H1 (cell line): ENCODE data around the gene USP49. TPM values are rescaled to one million over a fixed set of nuclear protein-coding genes. Genes with fewer than 3 reads are reported as not detected.

ENCODE experiments used
- ASH2L ChIP-seq: fragments of 200-600, 300-600 bp; sonication (generic); IDR thresholded peaks from one replicate; pipeline ENCODE4 v1.7.1; 2017; ENCODE audit warnings: low read length
- CTCF ChIP-seq, 3 experiments: IDR thresholded peaks; 1 replicate in 2 of 3; 2 replicates in 1 of 3; pipeline versions ENCODE4 v1.5.1 to v1.6.1; 2011; ENCODE audit warnings: low read length in 3 of 3, mild to moderate bottlenecking in 3 of 3, inconsistent platforms in 2 of 3, low read depth in 1 of 3, moderate library complexity in 1 of 3; ENCODE audit not compliant: insufficient read depth in 1 of 3; ENCODE audit errors: control extremely low read depth in 1 of 3
- E2F6 ChIP-seq: IDR thresholded peaks from 2 replicates; pipeline ENCODE4 v1.6.1; 2012; ENCODE audit warnings: inconsistent platforms
- EGR1 ChIP-seq: IDR thresholded peaks from 2 replicates; pipeline ENCODE4 v1.6.1; 2011; ENCODE audit warnings: low read depth, low read length, borderline replicate concordance
- GTF2F1 ChIP-seq: IDR thresholded peaks from 2 replicates; pipeline ENCODE4 v1.6.1; 2012; ENCODE audit warnings: low read depth, low read length, improper control_type of control experiment, borderline replicate concordance
- JUND ChIP-seq: IDR thresholded peaks from 2 replicates; pipeline ENCODE4 v1.6.1; 2011; ENCODE audit warnings: mild to moderate bottlenecking, improper control_type of control experiment, low read length
- KDM1A ChIP-seq: fragments of 200-600, 300-600 bp; sonication (generic); IDR thresholded peaks from 2 replicates; pipeline ENCODE4 v1.7.1; 2016; ENCODE audit warnings: mild to moderate bottlenecking, low read length, borderline replicate concordance
- KDM5A ChIP-seq: fragments of 200-600 bp; IDR thresholded peaks from 2 replicates; pipeline ENCODE4 v1.7.1; 2012; ENCODE audit warnings: mild to moderate bottlenecking, low read length, inconsistent platforms, mixed read lengths
- POLR2A ChIP-seq, 2 experiments: IDR thresholded peaks; 1 replicate in 1 of 2; 2 replicates in 1 of 2; pipeline ENCODE4 v1.6.1; 2011; ENCODE audit warnings: low read depth in 2 of 2, low read length in 2 of 2, mild to moderate bottlenecking in 2 of 2; ENCODE audit errors: control extremely low read depth in 1 of 2
- RAD21 ChIP-seq, 2 experiments: IDR thresholded peaks in 1 of 2; conservative IDR thresholded peaks in 1 of 2; 2 replicates each; pipeline ENCODE4 v1.6.1; 2011; ENCODE audit warnings: low read depth in 2 of 2, low read length in 2 of 2, improper control_type of control experiment in 1 of 2, inconsistent platforms in 1 of 2, mild to moderate bottlenecking in 1 of 2, moderate library complexity in 1 of 2
- RBBP5 ChIP-seq: IDR thresholded peaks from 2 replicates; pipeline ENCODE4 v1.7.1; 2012; ENCODE audit warnings: low read depth, mild to moderate bottlenecking, inconsistent platforms, low read length, moderate library complexity, borderline replicate concordance
- SAP30 ChIP-seq: fragments of 300-600 bp; sonication (generic); IDR thresholded peaks from 2 replicates; pipeline ENCODE4 v1.7.1; 2012; ENCODE audit warnings: low read length, moderate library complexity, mild to moderate bottlenecking, inconsistent platforms; ENCODE audit not compliant: insufficient read depth, insufficient replicate concordance
- SP1 ChIP-seq: IDR thresholded peaks from 2 replicates; pipeline ENCODE4 v1.6.1; 2011; ENCODE audit warnings: low read depth, low read length
- SP2 ChIP-seq: IDR thresholded peaks from 2 replicates; pipeline ENCODE4 v1.6.1; 2012; ENCODE audit warnings: mild to moderate bottlenecking, low read length, inconsistent platforms
- SP4 ChIP-seq: IDR thresholded peaks from 2 replicates; pipeline ENCODE4 v1.6.1; 2012; ENCODE audit warnings: low read length, inconsistent platforms
- TAF7 ChIP-seq: optimal IDR thresholded peaks from 2 replicates; pipeline ENCODE3; 2011; ENCODE audit warnings: low read depth, mild to moderate bottlenecking, inconsistent platforms, low read length, moderate library complexity, borderline replicate concordance
- TBP ChIP-seq: IDR thresholded peaks from 2 replicates; pipeline ENCODE4 v1.6.1; 2011; ENCODE audit warnings: low read depth, low read length, improper control_type of control experiment
- YY1 ChIP-seq: IDR thresholded peaks from 2 replicates; pipeline ENCODE4 v1.6.1; 2011; ENCODE audit warnings: low read depth, mild to moderate bottlenecking, low read length
- polyA plus RNA-seq, 7 experiments: library from polyadenylated mRNA; depleted of rRNA in 3 of 7; stranded (reverse) in 5 of 7; unstranded in 2 of 7; fragments of >200 nt in 5 of 7; fragments of 200-250 nt in 2 of 7; gene quantifications; 1 replicate in 5 of 7; 2 replicates in 1 of 7; 4 replicates in 1 of 7; pipeline versions ENCODE4 v1.2.1 to v1.2.3, GENCODE V29; 2011 to 2013; ENCODE audit warnings: missing spikeins in 2 of 7, mixed read lengths in 2 of 7
- total RNA-seq: library from RNA; stranded (reverse); fragmentation: NEBNext Ultra II Directional; extraction: Animal tissue kit (Norgen Biotek cat#: 25700); gene quantifications from 2 replicates; pipeline ENCODE4 v1.2.1, GENCODE V29; 2021
- TF ChIP-seq, protein P1 (sequence below): IDR thresholded peaks from 2 replicates; pipeline ENCODE4 v1.6.1; 2012; ENCODE audit warnings: low read length, inconsistent platforms

The USP49 gene
- total and polyA plus RNA-seq, 2 of the 8 experiments (the other 6 are each of a cell fraction or from before 2014, with no cell fraction given) = 6.9 to 24.4 TPM

DNA sequence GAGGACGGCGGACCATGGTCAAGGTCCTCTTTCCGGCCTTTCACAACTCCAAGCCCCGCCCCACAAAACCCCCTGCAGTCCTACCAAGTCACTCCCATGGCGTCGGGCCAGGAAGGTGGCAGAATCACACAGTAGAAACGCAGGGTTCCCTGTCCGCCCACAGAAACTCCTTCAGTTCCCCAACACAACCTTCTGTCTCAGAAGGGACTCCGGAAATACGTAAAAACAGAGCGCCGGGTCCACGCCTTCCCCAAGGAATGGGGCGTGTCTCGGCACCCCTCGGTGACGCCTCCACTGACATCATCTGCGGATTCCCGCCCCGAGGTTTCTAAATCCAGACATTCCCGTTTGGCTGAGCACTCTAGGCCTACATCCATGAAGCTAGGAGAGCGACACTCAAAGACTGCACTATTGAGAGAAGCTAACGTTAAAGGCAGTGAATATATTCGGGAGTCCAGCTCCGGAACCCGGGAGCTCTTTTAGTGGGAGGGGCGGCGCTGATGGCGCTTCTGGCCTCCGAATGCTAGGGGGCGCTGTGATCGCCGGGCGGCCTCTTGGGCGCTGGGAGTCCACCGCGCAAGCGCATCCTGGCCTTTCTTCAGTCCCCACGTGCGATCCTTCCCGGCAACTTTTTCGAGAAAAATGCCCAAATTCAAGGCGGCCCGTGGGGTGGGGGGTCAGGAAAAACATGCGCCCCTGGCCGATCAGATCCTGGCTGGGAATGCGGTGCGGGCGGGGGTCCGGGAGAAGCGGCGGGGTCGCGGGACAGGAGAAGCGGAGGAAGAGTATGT lies 25.9 kb upstream of the USP49 start, which contains the start of the genes BYSL and MED20 (continued):
- TF ChIP-seq RAD21 (IDR thresholded peaks at IDR 0.05 in 1 of 2, conservative IDR thresholded peaks at IDR 0.05 in 1 of 2; ENCODE audit: low read depth in 2 of 2, low read length in 2 of 2) (peak; percentile 4 to 33; a peak in 3 of 4 replicates), TAF7 (peak; percentile 82), ASH2L (peak; percentile 86), POLR2A (IDR thresholded peaks at IDR 0.05; ENCODE audit: control extremely low read depth in 1 of 2, low read depth in 2 of 2, low read length in 2 of 2) (peak; percentile 64 to 80; a peak in 2 of 3 replicates), SP1 (peak; percentile 81; the same call in 1 of the 2 replicates), SP4 (peak; percentile 95), KDM5A (peak; percentile 77), YY1 (peak; percentile 5; the same call in 1 of the 2 replicates), RBBP5 (peak; percentile 87; the same call in 1 of the 2 replicates), KDM1A (no peak), TBP (peak; percentile 79), SP2 (peak; percentile 77), JUND (peak; percentile 69), EGR1 (peak; percentile 57; the same call in 1 of the 2 replicates), SAP30 (no peak), GTF2F1 (peak; percentile 69; the same call in 1 of the 2 replicates), CTCF (IDR thresholded peaks at IDR 0.05; ENCODE audit: control extremely low read depth in 1 of 3, insufficient read depth in 1 of 3, low read depth in 1 of 3, low read length in 3 of 3) (peak; percentile 78 to 88 (median 83)), E2F6 (peak; percentile 74; the same call in 1 of the 2 replicates)
- TF ChIP-seq, protein P1, sequence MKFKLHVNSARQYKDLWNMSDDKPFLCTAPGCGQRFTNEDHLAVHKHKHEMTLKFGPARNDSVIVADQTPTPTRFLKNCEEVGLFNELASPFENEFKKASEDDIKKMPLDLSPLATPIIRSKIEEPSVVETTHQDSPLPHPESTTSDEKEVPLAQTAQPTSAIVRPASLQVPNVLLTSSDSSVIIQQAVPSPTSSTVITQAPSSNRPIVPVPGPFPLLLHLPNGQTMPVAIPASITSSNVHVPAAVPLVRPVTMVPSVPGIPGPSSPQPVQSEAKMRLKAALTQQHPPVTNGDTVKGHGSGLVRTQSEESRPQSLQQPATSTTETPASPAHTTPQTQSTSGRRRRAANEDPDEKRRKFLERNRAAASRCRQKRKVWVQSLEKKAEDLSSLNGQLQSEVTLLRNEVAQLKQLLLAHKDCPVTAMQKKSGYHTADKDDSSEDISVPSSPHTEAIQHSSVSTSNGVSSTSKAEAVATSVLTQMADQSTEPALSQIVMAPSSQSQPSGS = peak; percentile 94
